ENCODE data around the gene GIT1. TPM values are rescaled to one million over a fixed set of nuclear protein-coding genes. Genes with fewer than 3 reads are reported as not detected.

GIT1 gene
- total and polyA plus RNA-seq, 4 donors = 2.2 to 11.1 (median 4.9) TPM

DNA sequence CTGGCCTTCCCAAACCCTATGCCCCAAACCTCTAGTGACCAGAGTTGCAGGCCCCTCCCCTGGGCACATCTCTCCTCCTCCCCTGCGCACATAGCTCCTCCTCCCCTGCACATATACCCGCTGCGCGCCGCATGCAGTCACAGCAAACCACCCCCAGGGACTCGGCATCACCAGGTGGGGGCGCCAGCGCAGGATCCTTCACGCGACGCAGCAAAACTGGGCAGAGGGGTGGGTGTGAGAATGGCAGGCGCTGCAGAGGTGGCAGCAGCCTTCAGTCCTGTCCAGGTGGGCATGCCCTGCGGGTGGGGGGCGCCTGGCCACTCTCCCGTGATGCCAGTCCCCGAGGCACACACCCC is 27.7 kb upstream of the GIT1 start (continued):
- no peak for TF ChIP-seq HNF4G (IDR thresholded peaks at IDR 0.05)
- no peak for TF ChIP-seq RXRA (IDR thresholded peaks at IDR 0.05)
- TF ChIP-seq JUND (IDR thresholded peaks at IDR 0.05) = no peak
- TF ChIP-seq EGR1 (IDR thresholded peaks at IDR 0.05; ENCODE audit: low read depth in 2 of 2) = no peak

DNA sequence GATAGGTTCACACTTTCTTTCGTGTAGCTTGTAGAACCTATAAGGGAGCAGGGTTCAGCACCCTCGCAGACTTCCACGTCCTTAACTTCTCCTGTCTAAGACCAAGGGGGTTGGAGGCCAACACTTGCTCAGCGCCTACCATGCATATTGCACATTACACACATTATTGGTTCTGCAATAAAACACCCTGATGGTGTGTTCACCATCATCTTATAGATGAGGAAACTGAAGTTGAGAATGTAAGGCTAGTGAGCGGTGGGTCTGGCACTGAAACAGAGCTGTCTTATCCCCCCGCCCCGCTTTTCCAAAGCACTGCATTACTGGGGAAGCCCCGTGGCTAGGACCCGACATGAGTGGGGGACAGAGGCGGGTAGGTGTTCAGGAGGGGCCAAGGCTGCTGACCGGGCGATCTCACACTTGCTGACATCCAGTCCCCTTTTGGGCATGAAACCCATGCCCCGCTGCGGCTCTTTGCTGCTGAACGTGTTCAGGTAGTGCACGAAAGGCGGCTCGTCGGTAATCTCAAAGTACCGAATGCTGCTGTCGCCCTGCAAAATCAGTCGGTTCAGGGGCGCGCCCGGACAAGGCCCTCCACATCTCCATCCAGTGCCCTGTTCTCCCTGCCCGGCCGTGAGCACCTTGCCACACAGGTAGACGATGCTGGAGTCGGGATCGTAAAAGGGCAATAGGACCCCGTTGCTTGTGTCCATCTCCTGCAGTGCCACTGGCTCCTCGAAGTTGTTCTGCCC is 27.0 kb upstream of the GIT1 start:
- Histone ChIP-seq H3K4me3 (ENCODE audit: low read depth in 1 of 3, low read length in 3 of 3) (no peak overlapping the region), H3K4me1 (ENCODE audit: control insufficient read depth in 4 of 4, insufficient read depth in 4 of 4, low read length in 3 of 4) (peaks cover 19 to 51% (median 38%) of the 10 kb centered on the region in 4 donors), H3K9me3 (ENCODE audit: control insufficient read depth in 4 of 4, low read length in 3 of 4) (no peaks in the 10 kb centered on the region), H3K27ac (ENCODE audit: low read depth in 1 of 2, low read length in 2 of 2) (no peak overlapping the region), H3K27me3 (ENCODE audit: control insufficient read depth in 4 of 4, insufficient read depth in 4 of 4, low read length in 3 of 4) (peaks cover 0 to 10% (median 2%) of the 10 kb centered on the region in 4 donors), H3K36me3 (ENCODE audit: control insufficient read depth in 4 of 4, insufficient read depth in 3 of 4, low read depth in 1 of 4, low read length in 3 of 4) (no peaks in the 10 kb centered on the region), H3K9ac (ENCODE audit: low read depth in 1 of 2, low read length in 2 of 2) (no peak overlapping the region)
- DNase-seq (ENCODE audit: low spot score) = no peak
- TF ChIP-seq, protein P1, sequence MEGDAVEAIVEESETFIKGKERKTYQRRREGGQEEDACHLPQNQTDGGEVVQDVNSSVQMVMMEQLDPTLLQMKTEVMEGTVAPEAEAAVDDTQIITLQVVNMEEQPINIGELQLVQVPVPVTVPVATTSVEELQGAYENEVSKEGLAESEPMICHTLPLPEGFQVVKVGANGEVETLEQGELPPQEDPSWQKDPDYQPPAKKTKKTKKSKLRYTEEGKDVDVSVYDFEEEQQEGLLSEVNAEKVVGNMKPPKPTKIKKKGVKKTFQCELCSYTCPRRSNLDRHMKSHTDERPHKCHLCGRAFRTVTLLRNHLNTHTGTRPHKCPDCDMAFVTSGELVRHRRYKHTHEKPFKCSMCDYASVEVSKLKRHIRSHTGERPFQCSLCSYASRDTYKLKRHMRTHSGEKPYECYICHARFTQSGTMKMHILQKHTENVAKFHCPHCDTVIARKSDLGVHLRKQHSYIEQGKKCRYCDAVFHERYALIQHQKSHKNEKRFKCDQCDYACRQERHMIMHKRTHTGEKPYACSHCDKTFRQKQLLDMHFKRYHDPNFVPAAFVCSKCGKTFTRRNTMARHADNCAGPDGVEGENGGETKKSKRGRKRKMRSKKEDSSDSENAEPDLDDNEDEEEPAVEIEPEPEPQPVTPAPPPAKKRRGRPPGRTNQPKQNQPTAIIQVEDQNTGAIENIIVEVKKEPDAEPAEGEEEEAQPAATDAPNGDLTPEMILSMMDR (IDR thresholded peaks at IDR 0.05; ENCODE audit: low read depth, low read length, missing input control) = peak; percentile 3
- TF ChIP-seq, protein P2, sequence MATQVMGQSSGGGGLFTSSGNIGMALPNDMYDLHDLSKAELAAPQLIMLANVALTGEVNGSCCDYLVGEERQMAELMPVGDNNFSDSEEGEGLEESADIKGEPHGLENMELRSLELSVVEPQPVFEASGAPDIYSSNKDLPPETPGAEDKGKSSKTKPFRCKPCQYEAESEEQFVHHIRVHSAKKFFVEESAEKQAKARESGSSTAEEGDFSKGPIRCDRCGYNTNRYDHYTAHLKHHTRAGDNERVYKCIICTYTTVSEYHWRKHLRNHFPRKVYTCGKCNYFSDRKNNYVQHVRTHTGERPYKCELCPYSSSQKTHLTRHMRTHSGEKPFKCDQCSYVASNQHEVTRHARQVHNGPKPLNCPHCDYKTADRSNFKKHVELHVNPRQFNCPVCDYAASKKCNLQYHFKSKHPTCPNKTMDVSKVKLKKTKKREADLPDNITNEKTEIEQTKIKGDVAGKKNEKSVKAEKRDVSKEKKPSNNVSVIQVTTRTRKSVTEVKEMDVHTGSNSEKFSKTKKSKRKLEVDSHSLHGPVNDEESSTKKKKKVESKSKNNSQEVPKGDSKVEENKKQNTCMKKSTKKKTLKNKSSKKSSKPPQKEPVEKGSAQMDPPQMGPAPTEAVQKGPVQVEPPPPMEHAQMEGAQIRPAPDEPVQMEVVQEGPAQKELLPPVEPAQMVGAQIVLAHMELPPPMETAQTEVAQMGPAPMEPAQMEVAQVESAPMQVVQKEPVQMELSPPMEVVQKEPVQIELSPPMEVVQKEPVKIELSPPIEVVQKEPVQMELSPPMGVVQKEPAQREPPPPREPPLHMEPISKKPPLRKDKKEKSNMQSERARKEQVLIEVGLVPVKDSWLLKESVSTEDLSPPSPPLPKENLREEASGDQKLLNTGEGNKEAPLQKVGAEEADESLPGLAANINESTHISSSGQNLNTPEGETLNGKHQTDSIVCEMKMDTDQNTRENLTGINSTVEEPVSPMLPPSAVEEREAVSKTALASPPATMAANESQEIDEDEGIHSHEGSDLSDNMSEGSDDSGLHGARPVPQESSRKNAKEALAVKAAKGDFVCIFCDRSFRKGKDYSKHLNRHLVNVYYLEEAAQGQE (IDR thresholded peaks at IDR 0.05) = no peak
- no peak for TF ChIP-seq FOXA2 (IDR thresholded peaks at IDR 0.05)
- WGBS = 21% methylated on average over 32 of the region's 32 CpGs

DNA sequence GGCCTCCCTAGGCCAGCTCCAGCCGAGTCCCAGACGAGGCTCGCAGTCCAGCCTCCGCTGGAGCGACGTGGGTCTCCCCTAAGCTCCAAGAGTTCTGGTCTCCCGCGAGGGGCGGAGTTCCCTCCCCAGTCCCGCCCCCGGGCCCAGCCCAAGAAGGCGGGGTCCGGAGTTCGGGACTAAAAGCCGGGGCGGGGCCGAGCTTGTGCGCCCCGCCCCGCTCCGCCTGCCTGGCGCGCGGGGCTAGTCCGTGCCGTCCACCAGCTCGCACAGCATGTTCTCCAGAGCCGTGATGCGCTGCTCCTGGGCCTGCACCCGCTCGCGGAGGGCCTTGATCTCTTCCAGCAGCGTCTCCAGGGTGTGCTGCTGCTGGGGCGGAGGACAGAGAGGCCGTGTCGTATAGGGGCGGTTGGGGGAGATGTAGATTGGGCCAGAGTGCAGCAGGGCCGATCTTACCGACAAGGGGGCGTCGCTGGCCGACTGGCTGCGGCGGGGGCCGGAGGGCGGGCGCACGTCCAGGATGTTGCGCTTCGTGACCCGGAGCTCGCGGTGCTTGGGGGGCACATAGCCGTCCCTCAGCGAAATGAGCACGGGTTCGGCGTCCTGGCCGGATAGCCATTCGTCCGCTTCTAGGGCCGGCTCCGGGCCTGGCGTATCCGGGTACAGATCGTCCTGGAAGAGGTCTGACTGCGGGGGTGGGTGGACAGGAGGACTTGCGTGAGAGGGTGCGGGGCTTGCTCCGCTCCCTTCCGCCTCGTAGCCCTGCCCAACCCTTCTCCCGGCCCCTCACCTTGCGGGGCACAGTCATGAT is 26.2 kb upstream of the GIT1 start:
- H3K9me3 ChIP-seq (ENCODE audit: control insufficient read depth in 4 of 4, low read length in 3 of 4) = no peaks in the 10 kb centered on the region
- H3K9ac ChIP-seq (ENCODE audit: low read depth in 1 of 2, low read length in 2 of 2) = no peak overlapping the region
- peaks cover 0 to 10% (median 2%) of the 10 kb centered on the region in 4 donors for H3K27me3 ChIP-seq (ENCODE audit: control insufficient read depth in 4 of 4, insufficient read depth in 4 of 4, low read length in 3 of 4)
- peak; percentile 81 for DNase-seq (ENCODE audit: low spot score)
- TF ChIP-seq HNF4A (conservative IDR thresholded peaks at IDR 0.05) = peak in 1 of 2 donors; percentile 28
- peak; percentile 42 for TF ChIP-seq SP1 (IDR thresholded peaks at IDR 0.05)
- peak in 1 of 2 donors; percentile 16 for TF ChIP-seq RAD21 (IDR thresholded peaks at IDR 0.05)
- no peak for TF ChIP-seq YY1 (IDR thresholded peaks at IDR 0.05)
- H3K4me1 ChIP-seq (ENCODE audit: control insufficient read depth in 4 of 4, insufficient read depth in 4 of 4, low read length in 3 of 4) = peaks cover 19 to 51% (median 38%) of the 10 kb centered on the region in 4 donors
- H3K36me3 ChIP-seq (ENCODE audit: control insufficient read depth in 4 of 4, insufficient read depth in 3 of 4, low read depth in 1 of 4, low read length in 3 of 4) = no peaks in the 10 kb centered on the region
- H3K4me3 ChIP-seq (ENCODE audit: low read depth in 1 of 3, low read length in 3 of 3) = peak overlapping the region in 2 of 3 donors; percentile 15 to 37
- 3% methylated on average over 74 of the region's 74 CpGs for WGBS
- H3K27ac ChIP-seq (ENCODE audit: low read depth in 1 of 2, low read length in 2 of 2) = no peak overlapping the region
